Tibial nerve (tissue), 4 donors: ENCODE data around the gene HLCS. TPM values are rescaled to one million over a fixed set of nuclear protein-coding genes. Genes with fewer than 3 reads are reported as not detected.
A peak's percentile ranks its signal among the peaks of the same experiment; 100 is the strongest.

Source experiments
- DNase-seq, 2 donors: peaks; one replicate each; pipeline ENCODE4 v3.0.0-alpha.2; 2019; ENCODE audit warnings: low spot score in 2 of 2
- H3K27ac ChIP-seq, 4 donors: fragments of 200-600 bp; sonication (generic) in 3 of 4; one replicate each; pipeline ENCODE4 v1.5.1; 2017 to 2019; ENCODE audit warnings: mild to moderate bottlenecking in 1 of 4
- H3K27me3 ChIP-seq, 2 donors: fragments of 200-600 bp; sonication (generic) in 1 of 2; one replicate each; pipeline versions ENCODE4 v1.5.1 to v1.6.0; 2017 to 2019
- H3K36me3 ChIP-seq, 3 donors: fragments of 200-600 bp; sonication (generic); one replicate each; pipeline ENCODE4 v1.5.1; 2018 to 2019
- H3K4me1 ChIP-seq, 4 donors: fragments of 200-600 bp; sonication (generic) in 3 of 4; one replicate each; pipeline ENCODE4 v1.5.1; 2017 to 2019
- H3K4me3 ChIP-seq, 4 donors: fragments of 200-600 bp; sonication (generic) in 3 of 4; one replicate each; pipeline ENCODE4 v1.5.1; 2017 to 2019; ENCODE audit warnings: mild to moderate bottlenecking in 1 of 4, moderate library complexity in 1 of 4
- H3K9me3 ChIP-seq, 4 donors: fragments of 200-600 bp; sonication (generic) in 3 of 4; one replicate each; pipeline ENCODE4 v1.5.1; 2017 to 2019
- EP300 ChIP-seq, 2 donors: sonication (generic); formaldehyde crosslinking; IDR thresholded peaks; one replicate each; pipeline ENCODE4 v1.6.1; 2017; ENCODE audit warnings: antibody characterized with exemption in 2 of 2, mild to moderate bottlenecking in 1 of 2
- POLR2A ChIP-seq, 2 donors: fragments of 450-650 bp; IDR thresholded peaks; one replicate each; pipeline ENCODE4 v1.6.1; 2017; ENCODE audit warnings: antibody characterized with exemption in 2 of 2, mild to moderate bottlenecking in 2 of 2, moderate library complexity in 2 of 2
- WGBS, 2 donors: methylation state at CpG; one replicate each; pipeline ENCODE4 v1.1.5; 2018; 5-methylcytosine and 5-hydroxymethylcytosine counted together
- small RNA-seq: library from RNA; depleted of rRNA; stranded (forward); fragments of <200 nt; gene quantifications from one replicate; pipeline ENCODE3, GENCODE V24; 2016
- total RNA-seq, 4 donors: library from RNA; depleted of rRNA; stranded (reverse); fragments of >200 nt; gene quantifications; one replicate each; pipeline ENCODE4 v1.1.0, GENCODE V29; 2016
- TF ChIP-seq, protein P1 (sequence below), 5 experiments: fragments of 200-600 bp in 3 of 5; fragments of 450-650 bp in 2 of 5; sonication (generic) in 3 of 5; IDR thresholded peaks; one replicate each; pipeline ENCODE4 v1.5.1; 2016 to 2019; ENCODE audit warnings: antibody characterized with exemption in 5 of 5, mild to moderate bottlenecking in 3 of 5, moderate library complexity in 2 of 5

Gene HLCS
- total RNA-seq, 4 donors from 2014 or later: 14.4 to 19.0 (median 17.4) TPM

DNA sequence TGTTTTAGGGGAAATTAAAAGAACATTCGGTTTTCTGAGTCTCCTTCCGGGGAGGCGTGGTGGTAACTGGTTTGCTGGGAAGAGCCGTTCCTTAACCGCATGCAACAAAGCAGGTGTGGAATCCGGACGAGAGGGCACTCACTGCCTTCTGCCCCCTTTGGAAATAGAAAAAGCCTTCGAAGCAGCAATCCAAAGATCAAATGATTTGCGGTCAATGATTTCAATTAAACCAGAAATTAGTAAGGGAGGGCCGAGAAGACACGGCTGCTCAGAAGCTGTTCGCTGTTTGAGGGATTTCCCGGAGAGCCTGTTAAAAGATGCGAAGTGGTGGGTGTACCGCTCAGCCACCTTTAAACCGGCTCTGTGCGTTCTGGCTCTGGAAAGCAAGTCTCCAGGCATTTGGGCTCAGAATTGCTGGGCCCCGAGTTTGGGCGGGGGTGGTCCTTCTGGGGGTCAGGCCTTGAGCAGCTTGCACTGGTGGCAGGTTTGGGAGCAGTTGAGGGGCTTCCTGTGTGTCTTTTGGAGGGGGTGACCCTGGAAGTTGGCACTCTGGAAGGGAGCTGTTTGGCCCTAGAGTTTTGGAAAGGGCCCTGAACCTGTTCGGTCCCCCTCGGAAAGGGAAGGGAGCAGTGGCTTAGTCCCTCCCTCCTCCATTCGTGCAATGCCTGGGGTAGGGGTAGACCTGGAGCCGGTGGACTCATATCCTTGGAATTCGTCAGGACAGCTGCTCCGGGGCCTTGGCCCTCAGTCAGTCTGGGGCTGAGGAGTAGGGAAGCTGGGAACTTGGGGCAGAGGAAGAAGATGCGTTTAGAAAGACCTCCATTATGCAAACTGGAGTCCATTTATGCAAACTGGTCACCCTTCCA, 264.5 kb downstream of the HLCS start:
- H3K9me3 ChIP-seq: no peaks in the 10 kb centered on the region
- TF ChIP-seq EP300 (IDR thresholded peaks at IDR 0.05) (no peak), POLR2A (IDR thresholded peaks at IDR 0.05) (no peak)
- TF ChIP-seq, protein P1, sequence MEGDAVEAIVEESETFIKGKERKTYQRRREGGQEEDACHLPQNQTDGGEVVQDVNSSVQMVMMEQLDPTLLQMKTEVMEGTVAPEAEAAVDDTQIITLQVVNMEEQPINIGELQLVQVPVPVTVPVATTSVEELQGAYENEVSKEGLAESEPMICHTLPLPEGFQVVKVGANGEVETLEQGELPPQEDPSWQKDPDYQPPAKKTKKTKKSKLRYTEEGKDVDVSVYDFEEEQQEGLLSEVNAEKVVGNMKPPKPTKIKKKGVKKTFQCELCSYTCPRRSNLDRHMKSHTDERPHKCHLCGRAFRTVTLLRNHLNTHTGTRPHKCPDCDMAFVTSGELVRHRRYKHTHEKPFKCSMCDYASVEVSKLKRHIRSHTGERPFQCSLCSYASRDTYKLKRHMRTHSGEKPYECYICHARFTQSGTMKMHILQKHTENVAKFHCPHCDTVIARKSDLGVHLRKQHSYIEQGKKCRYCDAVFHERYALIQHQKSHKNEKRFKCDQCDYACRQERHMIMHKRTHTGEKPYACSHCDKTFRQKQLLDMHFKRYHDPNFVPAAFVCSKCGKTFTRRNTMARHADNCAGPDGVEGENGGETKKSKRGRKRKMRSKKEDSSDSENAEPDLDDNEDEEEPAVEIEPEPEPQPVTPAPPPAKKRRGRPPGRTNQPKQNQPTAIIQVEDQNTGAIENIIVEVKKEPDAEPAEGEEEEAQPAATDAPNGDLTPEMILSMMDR (IDR thresholded peaks at IDR 0.05): no peak
- H3K27ac ChIP-seq: no peak overlapping the region
- H3K4me3 ChIP-seq: no peak overlapping the region
- H3K27me3 ChIP-seq: peaks cover 3 to 100% of the 10 kb centered on the region in 2 donors
- 19 to 24% methylated on average over 26 of the region's 26 CpGs for WGBS, 2 donors
- DNase-seq: no peak
- peaks cover 0 to 80% (median 44%) of the 10 kb centered on the region in 4 donors for H3K4me1 ChIP-seq
- H3K36me3 ChIP-seq: no peaks in the 10 kb centered on the region

DNA sequence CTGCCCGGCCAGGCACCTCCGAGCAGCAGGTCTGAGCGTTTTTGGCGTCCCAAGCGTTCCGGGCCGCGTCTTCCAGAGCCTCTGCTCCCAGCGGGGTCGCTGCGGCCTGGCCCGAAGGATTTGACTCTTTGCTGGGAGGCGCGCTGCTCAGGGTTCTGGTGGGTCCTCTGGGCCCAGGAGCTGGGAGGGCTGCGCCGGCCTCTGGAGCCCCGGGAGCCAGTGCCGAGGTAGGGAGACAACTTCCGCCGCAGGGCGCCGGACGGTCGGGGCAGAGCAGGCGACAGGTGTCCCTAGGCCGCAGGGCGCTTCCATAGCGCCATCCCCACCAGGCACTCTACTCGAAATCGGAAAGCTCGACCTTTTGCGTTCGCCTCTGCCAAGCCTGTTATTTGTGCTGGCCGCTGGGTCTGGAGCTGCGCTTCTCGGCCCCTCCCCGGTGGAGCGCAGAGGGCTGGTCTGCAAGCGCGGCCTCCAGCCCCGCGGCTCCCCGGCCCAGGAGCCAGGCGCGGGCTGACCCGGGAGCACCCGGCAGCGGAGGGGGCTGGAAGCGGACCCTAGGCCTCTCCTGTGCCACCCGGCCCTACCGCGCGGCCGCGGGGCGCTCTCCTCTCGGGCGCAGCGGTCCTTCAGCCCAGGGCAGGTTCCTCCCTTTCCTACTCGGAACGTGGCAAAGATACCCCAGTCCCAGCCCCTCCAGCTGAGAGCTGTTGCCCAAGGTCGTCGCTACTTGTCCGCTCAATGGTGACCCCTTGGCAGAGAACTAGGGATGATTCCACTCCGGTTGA, 265.3 kb downstream of the HLCS start:
- DNase-seq: no peak

More for the DNA sequence above, 265.3 kb downstream of the HLCS start:
- H3K36me3 ChIP-seq: no peaks in the 10 kb centered on the region
- peak overlapping the region in 3 of 4 donors; percentile 13 to 51 (median 26) for H3K4me3 ChIP-seq
- no peak for TF ChIP-seq POLR2A (IDR thresholded peaks at IDR 0.05)
- TF ChIP-seq EP300 (IDR thresholded peaks at IDR 0.05): no peak
- TF ChIP-seq, protein P1 (IDR thresholded peaks at IDR 0.05): no peak
- no peaks in the 10 kb centered on the region for H3K9me3 ChIP-seq
- WGBS, 2 donors: 3 to 6% methylated on average over 22 to 51 of the region's 65 CpGs
- H3K27me3 ChIP-seq: peaks cover 3 to 100% of the 10 kb centered on the region in 2 donors
- peaks cover 0 to 80% (median 43%) of the 10 kb centered on the region in 4 donors for H3K4me1 ChIP-seq
- no peak overlapping the region for H3K27ac ChIP-seq

Small RNAs within 50 kb of the gene (small RNA-seq; reads per million reads assigned to genes)
- gene RF00019: not detected
- 12.6 reads per million, percentile 91 among the genes with 10 or more reads in this experiment for gene RNA5SP491

Other genes with a start within 250 kb of the HLCS start
- gene RIPPLY3, start 40.0 kb upstream of the HLCS start, total RNA-seq: not detected
- 10 to 100 TPM in 3 of 4 donors, 1 to 10 TPM in 1; 4.5 to 40.0 (median 26.5) TPM for gene PIGP, start 106.4 kb upstream of the HLCS start, total RNA-seq
- gene TTC3, start 106.6 kb upstream of the HLCS start, total RNA-seq: 100 to 1,000 TPM; 136 to 259 (median 158) TPM